K562 (cell line): ENCODE measurements around the gene INO80C.

Source experiments
- BCL6 ChIP-seq: fragments of 250-450 bp; sonication (Bioruptor Pico); IDR thresholded peaks from 2 replicates; pipeline ENCODE4 v1.4.0; 2020
- EZH2 ChIP-seq: IDR thresholded peaks from 2 replicates; pipeline ENCODE4 v1.6.1; 2012; ENCODE audit warnings: low read depth, mild to moderate bottlenecking, inconsistent platforms, low read length, borderline replicate concordance
- MAFF ChIP-seq: IDR thresholded peaks from 2 replicates; pipeline ENCODE4 v1.6.1; 2012; ENCODE audit warnings: low read length, improper control_type of control experiment
- ZFP30 ChIP-seq: fragments of 250-450 bp; sonication (Bioruptor Pico); IDR thresholded peaks from 2 replicates; pipeline ENCODE4 v1.8.0; 2022; ENCODE audit warnings: moderate library complexity, mild to moderate bottlenecking, inconsistent platforms, borderline replicate concordance
- TF ChIP-seq, protein P1 (sequence below): fragments of 250-450 bp; sonication (Bioruptor Pico); IDR thresholded peaks from 2 replicates; pipeline ENCODE4 v1.5.1; 2021; ENCODE audit warnings: mild to moderate bottlenecking

DNA sequence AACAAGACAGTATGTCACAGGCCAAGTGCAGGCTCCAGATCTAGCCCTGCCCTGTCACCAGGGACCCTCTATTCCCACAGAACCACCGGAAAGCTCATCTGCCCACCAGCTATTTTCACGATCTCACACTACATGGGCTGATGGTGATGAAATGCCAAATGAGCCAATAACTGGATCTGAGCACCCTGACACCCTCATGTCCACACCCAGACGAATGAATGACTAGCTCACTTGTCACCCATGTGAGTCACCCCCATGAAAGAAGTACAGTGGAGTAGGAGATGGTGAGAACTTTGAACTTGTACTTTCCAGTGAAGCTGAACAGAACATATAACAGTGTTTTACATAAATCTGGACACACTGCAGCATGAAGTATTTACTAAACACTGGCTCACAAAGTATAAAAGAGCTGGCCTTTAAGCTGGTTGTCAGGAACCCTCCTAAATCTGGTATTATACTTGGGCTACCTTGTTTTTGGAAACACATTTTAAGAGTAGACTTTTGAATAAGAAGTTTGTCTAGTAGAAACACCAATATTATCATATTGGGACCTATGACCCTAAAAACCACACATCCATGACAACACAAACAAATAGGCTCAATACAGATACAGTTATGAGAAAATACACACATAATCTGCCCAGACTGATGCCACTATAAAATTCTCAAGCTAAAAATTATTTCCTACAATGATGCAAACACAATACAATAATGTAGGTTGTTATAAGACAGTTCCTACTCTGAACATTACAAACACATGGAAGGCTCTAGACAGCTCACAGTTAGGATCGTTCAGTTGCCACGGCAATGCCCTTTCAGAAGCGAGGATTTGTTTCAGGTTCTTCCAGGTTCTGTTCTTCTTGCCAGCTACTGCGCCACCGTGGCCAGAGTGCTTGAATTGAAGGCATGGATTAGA lies 19.0 kb downstream of the INO80C start:
- TF ChIP-seq BCL6 (CRISPR knock-in tag) (no peak), EZH2 (no peak), ZFP30 (CRISPR knock-in tag) (no peak), MAFF (no peak)
- TF ChIP-seq, protein P1, sequence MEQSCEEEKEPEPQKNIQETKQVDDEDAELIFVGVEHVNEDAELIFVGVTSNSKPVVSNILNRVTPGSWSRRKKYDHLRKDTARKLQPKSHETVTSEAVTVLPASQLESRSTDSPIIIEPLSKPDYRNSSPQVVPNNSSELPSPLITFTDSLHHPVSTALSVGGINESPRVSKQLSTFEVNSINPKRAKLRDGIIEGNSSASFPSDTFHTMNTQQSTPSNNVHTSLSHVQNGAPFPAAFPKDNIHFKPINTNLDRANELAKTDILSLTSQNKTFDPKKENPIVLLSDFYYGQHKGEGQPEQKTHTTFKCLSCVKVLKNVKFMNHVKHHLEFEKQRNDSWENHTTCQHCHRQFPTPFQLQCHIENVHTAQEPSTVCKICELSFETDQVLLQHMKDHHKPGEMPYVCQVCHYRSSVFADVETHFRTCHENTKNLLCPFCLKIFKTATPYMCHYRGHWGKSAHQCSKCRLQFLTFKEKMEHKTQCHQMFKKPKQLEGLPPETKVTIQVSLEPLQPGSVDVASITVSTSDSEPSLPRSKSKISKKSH (CRISPR knock-in tag), result no peak
